Neural cell (in vitro differentiated cells): ENCODE data around the gene MIEN1. TPM values are rescaled to one million over a fixed set of nuclear protein-coding genes. Genes with fewer than 3 reads are reported as not detected.

Source experiments
- H2AFZ ChIP-seq: fragments of 200-600, 300-800 bp; sonication (generic), shearing (Covaris generic); 2 replicates; pipeline ENCODE4 v1.6.0; 2014; ENCODE audit warnings: low read depth, mild to moderate bottlenecking, antibody characterized with exemption, low read length, moderate library complexity
- H3F3A ChIP-seq: fragments of 200-600 bp; shearing (Covaris generic); 2 replicates; pipeline ENCODE4 v1.6.1; 2016; ENCODE audit warnings: mild to moderate bottlenecking, moderate library complexity, mixed read lengths, antibody characterized with exemption, low read length; ENCODE audit not compliant: insufficient read depth, poor library complexity, severe bottlenecking
- H3K27ac ChIP-seq: fragments of 200-600, 300-800 bp; sonication (generic), shearing (Covaris generic); 2 replicates; pipeline ENCODE4 v1.5.1; 2014; ENCODE audit warnings: mild to moderate bottlenecking, low read length, moderate library complexity
- H3K27me3 ChIP-seq: fragments of 300-800, 200-600 bp; sonication (generic), shearing (Covaris generic); 2 replicates; pipeline ENCODE4 v1.6.0; 2014; ENCODE audit warnings: mild to moderate bottlenecking, low read depth, low read length, moderate library complexity; ENCODE audit not compliant: insufficient read depth
- H3K36me3 ChIP-seq: fragments of 300-800, 200-600 bp; sonication (generic), shearing (Covaris generic); 2 replicates; pipeline ENCODE4 v1.5.1; 2014; ENCODE audit warnings: mild to moderate bottlenecking, antibody characterized with exemption, low read length, moderate library complexity; ENCODE audit not compliant: insufficient read depth
- H3K4me2 ChIP-seq: fragments of 300-800, 200-600 bp; sonication (generic), shearing (Covaris generic); 2 replicates; pipeline ENCODE4 v1.6.0; 2014; ENCODE audit warnings: mild to moderate bottlenecking, low read length
- H3K4me3 ChIP-seq: fragments of 300-800, 200-600 bp; sonication (generic), shearing (Covaris generic); 2 replicates; pipeline ENCODE4 v1.5.1; 2014; ENCODE audit warnings: mild to moderate bottlenecking, low read length, moderate library complexity
- H3K79me2 ChIP-seq: fragments of 200-600 bp; shearing (Covaris generic); replicated peaks from 2 replicates; pipeline ENCODE4 v1.6.0; 2014; ENCODE audit warnings: mild to moderate bottlenecking, low read length, moderate library complexity; ENCODE audit not compliant: insufficient read depth
- H3K9ac ChIP-seq: fragments of 300-800, 200-600 bp; sonication (generic), shearing (Covaris generic); 2 replicates; pipeline ENCODE4 v1.6.1; 2016; ENCODE audit warnings: mild to moderate bottlenecking, low read length, mixed read lengths
- H3K9me2 ChIP-seq: fragments of 200-600 bp; shearing (Covaris generic); 2 replicates; pipeline ENCODE4 v1.6.1; 2016; ENCODE audit warnings: mild to moderate bottlenecking, low read length, mixed read lengths; ENCODE audit not compliant: insufficient read depth
- H3K9me3 ChIP-seq: fragments of 200-600, 300-800 bp; sonication (generic), shearing (Covaris generic); 2 replicates; pipeline ENCODE4 v1.6.1; 2016; ENCODE audit warnings: mild to moderate bottlenecking, mixed run types, low read length, moderate library complexity, mixed read lengths
- H4K20me1 ChIP-seq: fragments of 200-600 bp; shearing (Covaris generic); 2 replicates; pipeline ENCODE4 v1.6.1; 2016; ENCODE audit warnings: mild to moderate bottlenecking, mixed run types; ENCODE audit not compliant: insufficient read depth
- CTCF ChIP-seq: fragments of 450-650 bp; IDR thresholded peaks from 2 replicates; pipeline ENCODE4 v1.5.1; 2014; ENCODE audit warnings: antibody characterized with exemption, mild to moderate bottlenecking, moderate library complexity; ENCODE audit not compliant: poor library complexity, severe bottlenecking
- EP300 ChIP-seq: fragments of 450-650 bp; conservative IDR thresholded peaks from 2 replicates; pipeline ENCODE4 v1.6.1; 2014; ENCODE audit warnings: antibody characterized with exemption, mild to moderate bottlenecking, moderate library complexity; ENCODE audit not compliant: poor library complexity, severe bottlenecking
- EZH2 ChIP-seq: fragments of 200-600, 300-800 bp; shearing (Covaris generic), sonication (generic); IDR thresholded peaks from 2 replicates; pipeline ENCODE4 v1.6.1; 2014; ENCODE audit warnings: antibody characterized with exemption, low read length, borderline replicate concordance, mild to moderate bottlenecking; ENCODE audit not compliant: insufficient read depth, poor library complexity, severe bottlenecking
- MXI1 ChIP-seq: fragments of 450-650 bp; conservative IDR thresholded peaks from 2 replicates; pipeline ENCODE4 v1.6.1; 2014; ENCODE audit warnings: antibody characterized with exemption, mild to moderate bottlenecking; ENCODE audit not compliant: poor library complexity, severe bottlenecking
- POLR2AphosphoS5 ChIP-seq: IDR thresholded peaks from 2 replicates; pipeline ENCODE4 v1.6.1; 2012
- RAD21 ChIP-seq: fragments of 450-650 bp; conservative IDR thresholded peaks from 2 replicates; pipeline ENCODE4 v1.6.1; 2014; ENCODE audit warnings: antibody characterized with exemption, mild to moderate bottlenecking, moderate library complexity
- REST ChIP-seq: IDR thresholded peaks from 2 replicates; pipeline ENCODE4 v1.6.1; 2012; ENCODE audit warnings: borderline replicate concordance
- SMC3 ChIP-seq: fragments of 450-650 bp; conservative IDR thresholded peaks from 2 replicates; pipeline ENCODE4 v1.6.1; 2014; ENCODE audit warnings: antibody characterized with exemption, mild to moderate bottlenecking, moderate library complexity; ENCODE audit not compliant: poor library complexity
- TAF1 ChIP-seq: IDR thresholded peaks from 2 replicates; pipeline ENCODE4 v1.6.1; 2012; ENCODE audit warnings: low read depth
- polyA plus RNA-seq: library from polyadenylated mRNA; depleted of rRNA; stranded (reverse); fragments of >200 nt; gene quantifications from 2 replicates; pipeline ENCODE4 v1.2.3, GENCODE V29; 2014

MIEN1 gene
- polyA plus RNA-seq, 1 donor from 2014 or later: 106 TPM

DNA sequence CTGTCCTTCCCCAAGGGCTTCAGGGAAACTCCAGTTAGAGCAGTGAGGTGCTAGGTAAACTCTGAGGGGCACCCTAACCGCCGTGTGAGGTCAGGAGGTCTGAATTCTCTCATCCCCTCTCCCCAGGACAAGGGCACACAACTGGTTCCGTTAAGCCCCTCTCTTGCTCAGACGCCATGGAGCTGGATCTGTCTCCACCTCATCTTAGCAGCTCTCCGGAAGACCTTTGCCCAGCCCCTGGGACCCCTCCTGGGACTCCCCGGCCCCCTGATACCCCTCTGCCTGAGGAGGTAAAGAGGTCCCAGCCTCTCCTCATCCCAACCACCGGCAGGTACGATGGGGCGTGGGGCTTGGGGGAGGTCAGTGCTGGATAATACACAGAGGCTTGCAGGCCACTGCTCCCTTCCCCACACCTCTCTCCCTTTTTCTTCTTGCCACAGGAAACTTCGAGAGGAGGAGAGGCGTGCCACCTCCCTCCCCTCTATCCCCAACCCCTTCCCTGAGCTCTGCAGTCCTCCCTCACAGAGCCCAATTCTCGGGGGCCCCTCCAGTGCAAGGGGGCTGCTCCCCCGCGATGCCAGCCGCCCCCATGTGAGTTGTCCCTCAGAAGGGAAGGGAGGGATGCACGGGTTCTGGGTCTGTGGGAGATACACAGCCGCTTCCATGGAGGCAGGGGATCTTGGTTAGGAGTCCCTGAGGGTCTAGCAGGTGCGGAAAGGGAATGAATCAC, 12.0 kb upstream of the MIEN1 start:
- H3K9me2 ChIP-seq: no peaks in the 10 kb centered on the region
- no peaks in the 10 kb centered on the region for H3F3A ChIP-seq
- no peaks in the 10 kb centered on the region for H3K36me3 ChIP-seq
- no peak overlapping the region for H3K27ac ChIP-seq
- no peaks in the 10 kb centered on the region for H4K20me1 ChIP-seq
- no peaks in the 10 kb centered on the region for H3K9me3 ChIP-seq
- H3K79me2 ChIP-seq: no peaks in the 10 kb centered on the region
- no peak overlapping the region for H3K4me3 ChIP-seq
- H3K27me3 ChIP-seq: peaks cover 38% of the 10 kb centered on the region
- TF ChIP-seq EZH2 (no peak), MXI1 (no peak), SMC3 (no peak), CTCF (no peak), TAF1 (no peak), EP300 (no peak), REST (no peak), POLR2AphosphoS5 (no peak), RAD21 (no peak)
- no peak overlapping the region for H3K9ac ChIP-seq
- no peak overlapping the region for H2AFZ ChIP-seq
- H3K4me2 ChIP-seq: no peak overlapping the region

DNA sequence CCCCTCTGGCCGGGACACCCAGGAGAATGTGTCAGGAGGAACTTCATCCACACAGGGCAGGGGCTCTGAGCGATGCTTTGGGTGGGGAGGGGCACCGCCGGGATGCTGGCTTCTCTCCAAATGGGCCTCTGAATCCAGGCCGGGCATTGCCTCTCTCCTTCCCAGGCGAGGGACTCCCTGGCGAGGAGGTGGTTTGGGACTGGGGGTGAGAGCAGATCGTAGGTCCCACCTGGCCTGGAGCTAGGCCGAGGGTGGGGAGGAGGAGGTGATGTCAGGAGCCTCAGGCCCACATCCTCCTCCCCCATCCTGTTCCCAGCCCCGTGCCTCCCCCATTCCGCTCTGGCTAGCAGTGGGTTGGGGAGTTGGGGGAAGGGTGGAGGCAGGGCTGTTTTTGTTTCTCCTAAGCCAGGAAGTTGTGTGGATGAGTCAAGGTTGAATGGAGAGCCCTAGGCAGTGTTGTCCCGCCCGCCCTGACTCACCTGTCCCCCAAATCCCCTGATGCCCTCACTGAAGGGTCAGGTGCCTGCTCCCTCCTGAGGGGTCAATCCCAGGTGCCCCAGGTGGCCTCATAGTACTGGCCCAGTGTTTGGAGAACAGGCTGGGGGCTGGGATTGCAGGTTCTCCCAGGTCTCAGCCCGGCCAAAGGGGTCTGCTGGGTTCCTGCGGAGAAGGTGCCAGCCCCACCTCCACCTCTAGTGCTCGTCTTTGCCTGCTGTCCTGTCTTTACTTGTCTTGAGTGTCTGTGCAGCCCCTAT, 10.2 kb upstream of the MIEN1 start:
- no peak overlapping the region for H3K4me3 ChIP-seq
- H3K79me2 ChIP-seq: no peaks in the 10 kb centered on the region
- H3F3A ChIP-seq: no peaks in the 10 kb centered on the region
- H2AFZ ChIP-seq: no peak overlapping the region
- H4K20me1 ChIP-seq: no peaks in the 10 kb centered on the region
- H3K9me3 ChIP-seq: no peaks in the 10 kb centered on the region
- H3K27ac ChIP-seq: no peak overlapping the region
- H3K27me3 ChIP-seq: peaks cover 55% of the 10 kb centered on the region
- no peak overlapping the region for H3K9ac ChIP-seq
- no peak for TF ChIP-seq RAD21
- TF ChIP-seq REST: no peak
- TF ChIP-seq CTCF: no peak
- TF ChIP-seq POLR2AphosphoS5: no peak
- TF ChIP-seq TAF1: no peak
- no peak for TF ChIP-seq EZH2
- TF ChIP-seq SMC3: no peak
- TF ChIP-seq EP300: no peak
- no peaks in the 10 kb centered on the region for H3K36me3 ChIP-seq
- H3K4me2 ChIP-seq: no peak overlapping the region
- no peaks in the 10 kb centered on the region for H3K9me2 ChIP-seq
